Neural progenitor cell (in vitro differentiated cells): Measurements from ENCODE around the gene EDAR. TPM values are rescaled to one million over a fixed set of nuclear protein-coding genes. Genes with fewer than 3 reads are reported as not detected.

Source experiments
- DNase-seq: peaks from one replicate; pipeline ENCODE4 v3.0.0-alpha.2; 2016; ENCODE audit warnings: low spot score
- H2AFZ ChIP-seq: fragments of 200-600 bp; sonication (generic); replicated peaks from 2 replicates; pipeline ENCODE4 v1.6.1; 2016; ENCODE audit warnings: antibody characterized with exemption
- H3F3A ChIP-seq: fragments of 200-600 bp; sonication (generic); 2 replicates; pipeline ENCODE4 v1.6.1; 2016; ENCODE audit warnings: antibody characterized with exemption, low read depth
- H3K27ac ChIP-seq: fragments of 200-600 bp; sonication (generic); 2 replicates; pipeline ENCODE4 v1.5.1; 2016; ENCODE audit warnings: mild to moderate bottlenecking
- H3K27me3 ChIP-seq: fragments of 200-600 bp; sonication (generic); 2 replicates; pipeline ENCODE4 v1.6.1; 2016; ENCODE audit warnings: mild to moderate bottlenecking, moderate library complexity
- H3K36me3 ChIP-seq: fragments of 200-600 bp; sonication (generic); 2 replicates; pipeline ENCODE4 v1.5.1; 2016
- H3K4me1 ChIP-seq: fragments of 200-600 bp; sonication (generic); 2 replicates; pipeline ENCODE4 v1.6.1; 2016; ENCODE audit warnings: mixed run types
- H3K4me2 ChIP-seq: fragments of 200-600 bp; sonication (generic); 2 replicates; pipeline ENCODE4 v1.6.1; 2016
- H3K4me3 ChIP-seq: fragments of 200-600 bp; sonication (generic); 2 replicates; pipeline ENCODE4 v1.5.1; 2016
- H3K79me2 ChIP-seq: fragments of 200-600 bp; sonication (generic); 2 replicates; pipeline ENCODE4 v1.6.1; 2016; ENCODE audit warnings: low read depth
- H3K9ac ChIP-seq: fragments of 200-600 bp; sonication (generic); 2 replicates; pipeline ENCODE4 v1.6.1; 2016
- H3K9me3 ChIP-seq: fragments of 200-600 bp; sonication (generic); 2 replicates; pipeline ENCODE4 v1.5.1; 2016; ENCODE audit warnings: low read depth
- H4K20me1 ChIP-seq: fragments of 200-600 bp; sonication (generic); 2 replicates; pipeline ENCODE4 v1.6.1; 2016; ENCODE audit warnings: low read depth
- H3K27ac Mint-ChIP-seq: 3 replicates; pipeline ENCODE4 v1.8.0; 2021; ENCODE audit warnings: mixed read lengths
- H3K27me3 Mint-ChIP-seq: 2 replicates; pipeline ENCODE4 v1.8.0; 2022; ENCODE audit warnings: low read depth, mild to moderate bottlenecking, inconsistent platforms, moderate library complexity, mixed read lengths; ENCODE audit not compliant: insufficient read depth
- H3K36me3 Mint-ChIP-seq: 3 replicates; pipeline ENCODE4 v1.8.0; 2021; ENCODE audit warnings: mixed read lengths
- H3K4me1 Mint-ChIP-seq: 3 replicates; pipeline ENCODE4 v1.8.0; 2021; ENCODE audit warnings: mixed read lengths
- H3K4me3 Mint-ChIP-seq: 3 replicates; pipeline ENCODE4 v1.8.0; 2021; ENCODE audit warnings: mild to moderate bottlenecking, moderate library complexity, mixed read lengths
- H3K9me3 Mint-ChIP-seq: 3 replicates; pipeline ENCODE4 v1.8.0; 2020; ENCODE audit warnings: mixed read lengths
- EZH2 ChIP-seq: fragments of 200-600 bp; sonication (generic); IDR thresholded peaks from 2 replicates; pipeline ENCODE4 v1.6.1; 2017; ENCODE audit warnings: antibody characterized with exemption, mild to moderate bottlenecking, moderate library complexity
- EZH2phosphoT487 ChIP-seq: fragments of 200-600 bp; sonication (generic); IDR thresholded peaks from 2 replicates; pipeline ENCODE4 v1.6.1; 2017; ENCODE audit warnings: antibody characterized with exemption
- total RNA-seq: library from RNA; depleted of rRNA; stranded (reverse); fragments of >200 nt; gene quantifications from 2 replicates; pipeline ENCODE4 v1.2.3, GENCODE V29; 2015; ENCODE audit warnings: low replicate concordance
- TF ChIP-seq, protein P1 (sequence below): fragments of 200-600 bp; sonication (generic); IDR thresholded peaks from 2 replicates; pipeline ENCODE4 v1.5.1; 2017; ENCODE audit warnings: antibody characterized with exemption, mild to moderate bottlenecking

The EDAR gene
- total RNA-seq, 1 donor from 2014 or later, result not detected

- Mint-ChIP-seq H3K4me1 (peaks cover 46% of the 10 kb centered on the region), H3K27ac (peak overlapping the region; percentile 92), H3K27me3 (peaks cover 10% of the 10 kb centered on the region), H3K9me3 (peaks cover 2% of the 10 kb centered on the region), H3K4me3 (peak overlapping the region; percentile 41), H3K36me3 (peaks cover 1% of the 10 kb centered on the region)
- Histone ChIP-seq H2AFZ (no peak overlapping the region), H3K36me3 (no peaks in the 10 kb centered on the region), H3K27ac (no peak overlapping the region), H3F3A (peaks cover 5% of the 10 kb centered on the region), H3K4me2 (peak overlapping the region; percentile 42), H4K20me1 (peaks cover 7% of the 10 kb centered on the region), H3K4me3 (no peak overlapping the region), H3K27me3 (no peaks in the 10 kb centered on the region), H3K79me2 (no peaks in the 10 kb centered on the region), H3K4me1 (peaks cover 37% of the 10 kb centered on the region), H3K9me3 (no peaks in the 10 kb centered on the region), H3K9ac (no peak overlapping the region)
- DNase-seq, result no peak
- TF ChIP-seq EZH2 (no peak), EZH2phosphoT487 (no peak)
- TF ChIP-seq, protein P1, sequence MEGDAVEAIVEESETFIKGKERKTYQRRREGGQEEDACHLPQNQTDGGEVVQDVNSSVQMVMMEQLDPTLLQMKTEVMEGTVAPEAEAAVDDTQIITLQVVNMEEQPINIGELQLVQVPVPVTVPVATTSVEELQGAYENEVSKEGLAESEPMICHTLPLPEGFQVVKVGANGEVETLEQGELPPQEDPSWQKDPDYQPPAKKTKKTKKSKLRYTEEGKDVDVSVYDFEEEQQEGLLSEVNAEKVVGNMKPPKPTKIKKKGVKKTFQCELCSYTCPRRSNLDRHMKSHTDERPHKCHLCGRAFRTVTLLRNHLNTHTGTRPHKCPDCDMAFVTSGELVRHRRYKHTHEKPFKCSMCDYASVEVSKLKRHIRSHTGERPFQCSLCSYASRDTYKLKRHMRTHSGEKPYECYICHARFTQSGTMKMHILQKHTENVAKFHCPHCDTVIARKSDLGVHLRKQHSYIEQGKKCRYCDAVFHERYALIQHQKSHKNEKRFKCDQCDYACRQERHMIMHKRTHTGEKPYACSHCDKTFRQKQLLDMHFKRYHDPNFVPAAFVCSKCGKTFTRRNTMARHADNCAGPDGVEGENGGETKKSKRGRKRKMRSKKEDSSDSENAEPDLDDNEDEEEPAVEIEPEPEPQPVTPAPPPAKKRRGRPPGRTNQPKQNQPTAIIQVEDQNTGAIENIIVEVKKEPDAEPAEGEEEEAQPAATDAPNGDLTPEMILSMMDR, result no peak
Measured at GRCh38 chr2:108916796-108917421, 72.1 kb downstream of the EDAR start.

DNA sequence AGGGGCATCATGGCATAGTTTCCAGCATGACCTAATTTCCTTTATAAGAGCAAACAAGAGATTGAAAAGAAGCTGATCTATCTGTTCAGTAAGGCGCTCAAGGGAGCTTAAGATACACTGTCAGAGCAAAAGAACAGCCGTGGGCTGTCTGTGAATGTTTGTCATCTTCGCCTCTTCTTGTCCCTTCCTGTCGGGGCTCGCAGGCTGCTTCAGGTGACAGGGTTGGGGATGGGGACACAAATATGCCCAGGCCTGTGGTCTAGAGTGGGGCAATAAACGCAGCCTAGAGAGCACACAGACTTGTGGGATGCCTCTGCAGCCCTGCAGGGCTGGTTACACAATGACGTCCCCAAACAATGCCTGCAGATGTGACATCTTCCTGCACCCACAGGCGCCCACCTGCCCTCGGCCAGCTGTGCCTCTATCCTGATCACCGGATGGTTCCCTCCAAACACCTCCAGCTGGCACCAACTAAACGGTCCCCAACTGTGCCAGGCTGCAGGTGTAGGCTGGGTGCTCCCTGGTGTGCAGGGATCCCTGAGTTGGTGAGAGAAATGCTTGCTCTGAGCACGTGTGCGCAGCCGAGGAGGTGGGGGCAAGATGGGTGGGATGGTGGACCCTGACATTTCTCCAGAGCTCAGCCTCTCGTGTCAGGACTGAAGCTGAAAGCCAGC lies 72.8 kb downstream of the EDAR start:
- Mint-ChIP-seq H3K4me3 (peak overlapping the region; percentile 41), H3K27me3 (peaks cover 10% of the 10 kb centered on the region), H3K4me1 (peaks cover 48% of the 10 kb centered on the region), H3K36me3 (peaks cover 1% of the 10 kb centered on the region), H3K9me3 (peaks cover 4% of the 10 kb centered on the region), H3K27ac (peak overlapping the region; percentile 92)
- Histone ChIP-seq H3K4me1 (peaks cover 37% of the 10 kb centered on the region), H3K27ac (no peak overlapping the region), H3K4me3 (no peak overlapping the region), H4K20me1 (peaks cover 7% of the 10 kb centered on the region), H3K27me3 (no peaks in the 10 kb centered on the region), H3F3A (peaks cover 5% of the 10 kb centered on the region), H3K4me2 (no peak overlapping the region), H3K79me2 (no peaks in the 10 kb centered on the region), H3K36me3 (no peaks in the 10 kb centered on the region), H3K9me3 (no peaks in the 10 kb centered on the region), H2AFZ (peak overlapping the region; percentile 10), H3K9ac (no peak overlapping the region)
- no peak for DNase-seq
- TF ChIP-seq EZH2 (no peak), EZH2phosphoT487 (no peak)
- TF ChIP-seq, protein P1, result no peak

DNA sequence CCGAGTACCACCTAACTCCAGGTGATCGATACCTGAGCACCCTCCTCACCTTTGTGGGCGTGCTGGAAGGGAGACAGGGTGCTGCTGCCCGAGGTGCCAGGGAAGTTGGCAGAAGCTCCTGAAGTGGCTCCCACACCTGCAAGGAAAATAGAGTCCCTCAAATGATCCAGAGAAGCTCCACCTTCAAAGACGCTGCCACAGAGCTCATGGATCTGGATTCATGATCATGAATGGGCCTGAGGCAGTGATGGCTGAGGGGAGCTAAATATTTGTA lies 76.5 kb downstream of the EDAR start:
- no peak overlapping the region for H3K27ac ChIP-seq
- H3K4me1 ChIP-seq, result peaks cover 18% of the 10 kb centered on the region
- H3K4me1 Mint-ChIP-seq, result peaks cover 32% of the 10 kb centered on the region
- H3K9me3 ChIP-seq, result no peaks in the 10 kb centered on the region
- no peak overlapping the region for H3K4me2 ChIP-seq
- peaks cover 4% of the 10 kb centered on the region for H3K9me3 Mint-ChIP-seq
- H3K4me3 Mint-ChIP-seq, result no peak overlapping the region
- no peak overlapping the region for H3K9ac ChIP-seq
- no peak overlapping the region for H3K27ac Mint-ChIP-seq
- H3F3A ChIP-seq, result no peaks in the 10 kb centered on the region
- TF ChIP-seq, protein P1, result no peak
- no peak for TF ChIP-seq EZH2
- H3K36me3 Mint-ChIP-seq, result peaks cover 4% of the 10 kb centered on the region
- DNase-seq, result no peak
- H3K79me2 ChIP-seq, result no peaks in the 10 kb centered on the region
- H3K4me3 ChIP-seq, result no peak overlapping the region
- H2AFZ ChIP-seq, result no peak overlapping the region
- no peaks in the 10 kb centered on the region for H3K27me3 Mint-ChIP-seq
- no peaks in the 10 kb centered on the region for H3K27me3 ChIP-seq
- no peaks in the 10 kb centered on the region for H3K36me3 ChIP-seq
- no peaks in the 10 kb centered on the region for H4K20me1 ChIP-seq
